Right lobe of liver (tissue), 4 donors: ENCODE measurements around the gene STAT1.

ENCODE experiments used
- POLR2A ChIP-seq: fragments of 450-650 bp; IDR thresholded peaks from one replicate; pipeline ENCODE4 v1.6.1; 2017; ENCODE audit warnings: antibody characterized with exemption, mild to moderate bottlenecking
- TF ChIP-seq, protein P1 (sequence below), 4 donors: fragments of 200-600 bp in 3 of 4; fragments of 450-650 bp in 1 of 4; IDR thresholded peaks; one replicate each; pipeline versions ENCODE4 v1.5.1 to v1.8.0; 2016 to 2022; ENCODE audit warnings: antibody characterized with exemption in 4 of 4, mild to moderate bottlenecking in 2 of 4
- donor health status: DM: no; HTN: no; CAD: no.
- donor health status: DM: no; HTN: no; CAD: no.
- donor health status: DM: no; HTN: yes; CAD: no.

GRCh38 chr2:191038741-191039140, 24.8 kb upstream of the STAT1 start:
- TF ChIP-seq, protein P1, sequence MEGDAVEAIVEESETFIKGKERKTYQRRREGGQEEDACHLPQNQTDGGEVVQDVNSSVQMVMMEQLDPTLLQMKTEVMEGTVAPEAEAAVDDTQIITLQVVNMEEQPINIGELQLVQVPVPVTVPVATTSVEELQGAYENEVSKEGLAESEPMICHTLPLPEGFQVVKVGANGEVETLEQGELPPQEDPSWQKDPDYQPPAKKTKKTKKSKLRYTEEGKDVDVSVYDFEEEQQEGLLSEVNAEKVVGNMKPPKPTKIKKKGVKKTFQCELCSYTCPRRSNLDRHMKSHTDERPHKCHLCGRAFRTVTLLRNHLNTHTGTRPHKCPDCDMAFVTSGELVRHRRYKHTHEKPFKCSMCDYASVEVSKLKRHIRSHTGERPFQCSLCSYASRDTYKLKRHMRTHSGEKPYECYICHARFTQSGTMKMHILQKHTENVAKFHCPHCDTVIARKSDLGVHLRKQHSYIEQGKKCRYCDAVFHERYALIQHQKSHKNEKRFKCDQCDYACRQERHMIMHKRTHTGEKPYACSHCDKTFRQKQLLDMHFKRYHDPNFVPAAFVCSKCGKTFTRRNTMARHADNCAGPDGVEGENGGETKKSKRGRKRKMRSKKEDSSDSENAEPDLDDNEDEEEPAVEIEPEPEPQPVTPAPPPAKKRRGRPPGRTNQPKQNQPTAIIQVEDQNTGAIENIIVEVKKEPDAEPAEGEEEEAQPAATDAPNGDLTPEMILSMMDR (IDR thresholded peaks at IDR 0.05) = no peak
- TF ChIP-seq POLR2A = no peak
